GM19328 (cell line): ENCODE results near the gene ADARB1.

Experiments
- ATAC-seq: cut with Tn5 transposase; IDR thresholded peaks from one replicate; pipeline ENCODE4 v1.9.1; 2021; ENCODE audit warnings: mild to moderate bottlenecking, moderate library complexity; ENCODE audit not compliant: unreplicated experiment

The ADARB1 gene

GRCh38 chr21:45074818-45075595, 627 bp downstream of the ADARB1 start:
- peak; percentile 28 for ATAC-seq

- ATAC-seq, result no peak
These were observed 1.3 kb downstream of the ADARB1 start for GRCh38 chr21:45075596-45076244.

- ATAC-seq, result no peak
These were observed 1.9 kb downstream of the ADARB1 start for GRCh38 chr21:45076245-45076711.

- no peak for ATAC-seq
These were observed 4.0 kb downstream of the ADARB1 start for GRCh38 chr21:45078371-45078770.

- no peak for ATAC-seq
These were observed 4.5 kb downstream of the ADARB1 start for GRCh38 chr21:45078877-45079281.

- no peak for ATAC-seq
These were observed 5.0 kb downstream of the ADARB1 start for GRCh38 chr21:45079351-45079750.

GRCh38 chr21:45080232-45080631, 5.9 kb downstream of the ADARB1 start:
- ATAC-seq, result no peak

GRCh38 chr21:45080639-45081414, 6.4 kb downstream of the ADARB1 start:
- ATAC-seq, result no peak

- no peak for ATAC-seq
These were observed 7.3 kb downstream of the ADARB1 start for GRCh38 chr21:45081636-45082035.

- ATAC-seq, result no peak
These were observed 8.4 kb downstream of the ADARB1 start for GRCh38 chr21:45082736-45083135.

- no peak for ATAC-seq
These were observed 9.7 kb downstream of the ADARB1 start for GRCh38 chr21:45084121-45084520.

GRCh38 chr21:45084881-45085536, 10.6 kb downstream of the ADARB1 start:
- no peak for ATAC-seq

- no peak for ATAC-seq
These were observed 11.3 kb downstream of the ADARB1 start for GRCh38 chr21:45085700-45086099.

GRCh38 chr21:45086337-45086958, 12.1 kb downstream of the ADARB1 start:
- ATAC-seq, result no peak

GRCh38 chr21:45087022-45087823, 12.8 kb downstream of the ADARB1 start:
- ATAC-seq, result no peak

- no peak for ATAC-seq
These were observed 13.7 kb downstream of the ADARB1 start for GRCh38 chr21:45088116-45088515.

- no peak for ATAC-seq
These were observed 14.3 kb downstream of the ADARB1 start for GRCh38 chr21:45088729-45089128.

GRCh38 chr21:45089964-45090363, 15.6 kb downstream of the ADARB1 start:
- ATAC-seq, result no peak

- no peak for ATAC-seq
These were observed 16.6 kb downstream of the ADARB1 start for GRCh38 chr21:45090966-45091365.
